Natural killer cell (primary cell): ENCODE measurements around the gene PHACTR2. TPM values are rescaled to one million over a fixed set of nuclear protein-coding genes. Genes with fewer than 3 reads are reported as not detected.

Experiments used
- ATAC-seq, 3 donors: fragments of 150-1000 bp in 2 of 3; fragments of 200-7000 bp in 1 of 3; cut with Tn5 transposase; 1 replicate in 1 of 3; 2 replicates in 2 of 3; pipeline ENCODE4 v1.10.0; 2021; ENCODE audit warnings: mild to moderate bottlenecking in 2 of 3, moderate library complexity in 2 of 3
- DNase-seq, 2 donors: peaks; one replicate each; pipeline versions ENCODE4 v3.0.0 to v3.0.0-alpha.2; 2013 to 2021; ENCODE audit warnings: mixed read lengths in 1 of 2
- H3K27ac ChIP-seq: one replicate; pipeline ENCODE4 v1.5.1; 2013; ENCODE audit warnings: mild to moderate bottlenecking, low read length
- H3K27me3 ChIP-seq: one replicate; pipeline ENCODE4 v1.6.1; 2013; ENCODE audit warnings: low read length; ENCODE audit not compliant: control insufficient read depth, insufficient read depth
- H3K36me3 ChIP-seq: one replicate; pipeline ENCODE4 v1.6.1; 2013; ENCODE audit warnings: low read length; ENCODE audit not compliant: control insufficient read depth, insufficient read depth
- H3K4me1 ChIP-seq: one replicate; pipeline ENCODE4 v1.6.1; 2013; ENCODE audit warnings: low read length; ENCODE audit not compliant: control insufficient read depth, insufficient read depth
- H3K4me3 ChIP-seq: one replicate; pipeline ENCODE4 v1.5.1; 2013; ENCODE audit warnings: low read length
- H3K9me3 ChIP-seq: one replicate; pipeline ENCODE4 v1.6.1; 2013; ENCODE audit warnings: low read length; ENCODE audit not compliant: control insufficient read depth, insufficient read depth
- H3K27ac Mint-ChIP-seq, 2 donors: one replicate each; pipeline ENCODE4 v1.8.0; 2022; ENCODE audit warnings: mild to moderate bottlenecking in 2 of 2, mixed read lengths in 2 of 2, moderate library complexity in 1 of 2
- H3K27me3 Mint-ChIP-seq, 2 donors: one replicate each; pipeline ENCODE4 v1.8.0; 2022; ENCODE audit warnings: low read depth in 2 of 2, mixed read lengths in 2 of 2
- H3K36me3 Mint-ChIP-seq: one replicate; pipeline ENCODE4 v1.8.0; 2022; ENCODE audit warnings: mixed read lengths
- H3K4me1 Mint-ChIP-seq, 2 donors: one replicate each; pipeline ENCODE4 v1.8.0; 2022; ENCODE audit warnings: mixed read lengths in 2 of 2
- H3K4me3 Mint-ChIP-seq: one replicate; pipeline ENCODE4 v1.8.0; 2022; ENCODE audit warnings: mild to moderate bottlenecking, moderate library complexity, mixed read lengths
- H3K9me3 Mint-ChIP-seq, 2 donors: one replicate each; pipeline ENCODE4 v1.8.0; 2022; ENCODE audit warnings: mixed read lengths in 2 of 2
- CTCF ChIP-seq: fragments of 200-600 bp; IDR thresholded peaks from one replicate; pipeline ENCODE4 v1.8.0; 2022; ENCODE audit warnings: antibody characterized with exemption
- WGBS: methylation state at CpG from one replicate; pipeline ENCODE4 v1.1.7; 2013; ENCODE audit warnings: missing lambda C conversion rate; ENCODE audit not compliant: insufficient coverage; 5-methylcytosine and 5-hydroxymethylcytosine counted together
- intact Hi-C: fragments of 100-400 bp; cut with micrococcal nuclease; formaldehyde crosslinking; loops from one replicate; pipeline ENCODE4 v1.14.2; 2022
- total RNA-seq, 4 donors: library from RNA; stranded (reverse); fragments of 120-200 nt in 1 of 4; gene quantifications; one replicate each; pipeline versions ENCODE4 v1.2.3 to v1.2.4, GENCODE V29; 2013 to 2022

The PHACTR2 gene
- total RNA-seq, 3 donors from 2014 or later (not counting 1 experiment from before 2014, with no cell fraction given) = 23.8 to 32.7 (median 24.9) TPM

GRCh38 chr6:143708889-143709288, 31.1 kb downstream of the PHACTR2 start:
- no peak overlapping the region for H3K4me3 ChIP-seq
- H3K4me3 Mint-ChIP-seq = no peak overlapping the region
- DNase-seq = no peak
- H3K27me3 ChIP-seq = no peaks in the 10 kb centered on the region
- H3K9me3 ChIP-seq = peaks cover 5% of the 10 kb centered on the region
- no peaks in the 10 kb centered on the region for H3K36me3 Mint-ChIP-seq
- TF ChIP-seq CTCF = no peak
- no peaks in the 10 kb centered on the region for H3K27me3 Mint-ChIP-seq
- intact Hi-C loops = no loop called here
- no peak overlapping the region for H3K27ac ChIP-seq
- ATAC-seq = no peak
- peaks cover 13 to 30% of the 10 kb centered on the region in 2 donors for H3K4me1 Mint-ChIP-seq
- WGBS = 100% methylated on average over 1 of the region's 1 CpG
- peaks cover 7% of the 10 kb centered on the region for H3K4me1 ChIP-seq
- no peak overlapping the region for H3K27ac Mint-ChIP-seq
- no peaks in the 10 kb centered on the region for H3K9me3 Mint-ChIP-seq
- no peaks in the 10 kb centered on the region for H3K36me3 ChIP-seq

- Mint-ChIP-seq H3K27ac (no peak overlapping the region), H3K36me3 (no peaks in the 10 kb centered on the region), H3K9me3 (no peaks in the 10 kb centered on the region), H3K4me1 (peaks cover 13 to 25% of the 10 kb centered on the region in 2 donors), H3K4me3 (no peak overlapping the region), H3K27me3 (no peaks in the 10 kb centered on the region)
- Histone ChIP-seq H3K9me3 (peaks cover 5% of the 10 kb centered on the region), H3K36me3 (no peaks in the 10 kb centered on the region), H3K4me1 (peaks cover 7% of the 10 kb centered on the region), H3K4me3 (no peak overlapping the region), H3K27ac (no peak overlapping the region), H3K27me3 (no peaks in the 10 kb centered on the region)
- DNase-seq (no peak), ATAC-seq (no peak)
- intact Hi-C loops = no loop called here
- WGBS = 90% methylated on average over 3 of the region's 3 CpGs
- no peak for TF ChIP-seq CTCF
These were observed 33.9 kb downstream of the PHACTR2 start for GRCh38 chr6:143711714-143712113.

GRCh38 chr6:143718472-143718871, 40.7 kb downstream of the PHACTR2 start:
- no peaks in the 10 kb centered on the region for H3K27me3 ChIP-seq

More at GRCh38 chr6:143718472-143718871, 40.7 kb downstream of the PHACTR2 start:
- no peaks in the 10 kb centered on the region for H3K27me3 Mint-ChIP-seq
- ATAC-seq (no peak), DNase-seq (no peak)
- no peak overlapping the region for H3K27ac Mint-ChIP-seq
- Histone ChIP-seq H3K4me3 (no peak overlapping the region), H3K9me3 (no peaks in the 10 kb centered on the region), H3K36me3 (no peaks in the 10 kb centered on the region), H3K4me1 (no peaks in the 10 kb centered on the region), H3K27ac (no peak overlapping the region)
- WGBS = 100% methylated on average over 1 of the region's 1 CpG
- peaks cover 0 to 5% of the 10 kb centered on the region in 2 donors for H3K4me1 Mint-ChIP-seq
- H3K9me3 Mint-ChIP-seq = no peaks in the 10 kb centered on the region
- no peak for TF ChIP-seq CTCF
- no peak overlapping the region for H3K4me3 Mint-ChIP-seq
- intact Hi-C loops = no loop called here
- H3K36me3 Mint-ChIP-seq = no peaks in the 10 kb centered on the region
